GM18505 (cell line): ENCODE measurements around the gene LRRC1.

Experiments
- ATAC-seq: cut with Tn5 transposase; IDR thresholded peaks from one replicate; pipeline ENCODE4 v1.9.1; 2021; ENCODE audit not compliant: unreplicated experiment
- POLR2A ChIP-seq: IDR thresholded peaks from 4 replicates; pipeline ENCODE4 v1.6.1; 2011; ENCODE audit warnings: borderline replicate concordance; ENCODE audit not compliant: insufficient read depth, insufficient read length; ENCODE audit errors: extremely low read depth

Gene LRRC1

DNA sequence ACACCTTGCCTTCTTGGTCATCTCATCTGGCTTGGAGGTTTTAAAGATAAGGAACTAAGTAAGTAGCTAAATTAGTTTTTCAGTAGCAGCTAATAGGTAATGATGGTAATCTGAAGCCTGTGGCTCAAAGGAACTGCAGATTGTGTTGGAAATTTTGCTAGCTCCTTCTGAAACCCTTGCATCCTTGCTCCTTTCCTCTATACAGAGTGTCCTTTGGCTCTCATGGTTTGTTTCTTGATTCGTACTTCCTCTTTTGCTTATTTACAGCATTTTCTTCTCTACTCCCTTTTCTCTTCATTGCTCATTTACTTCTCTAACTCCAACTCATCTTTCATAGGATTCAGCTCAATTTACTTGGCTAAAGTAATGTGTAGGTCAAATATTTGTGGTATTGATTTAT is 19.0 kb downstream of the LRRC1 start:
- TF ChIP-seq POLR2A, result no peak
- no peak for ATAC-seq

DNA sequence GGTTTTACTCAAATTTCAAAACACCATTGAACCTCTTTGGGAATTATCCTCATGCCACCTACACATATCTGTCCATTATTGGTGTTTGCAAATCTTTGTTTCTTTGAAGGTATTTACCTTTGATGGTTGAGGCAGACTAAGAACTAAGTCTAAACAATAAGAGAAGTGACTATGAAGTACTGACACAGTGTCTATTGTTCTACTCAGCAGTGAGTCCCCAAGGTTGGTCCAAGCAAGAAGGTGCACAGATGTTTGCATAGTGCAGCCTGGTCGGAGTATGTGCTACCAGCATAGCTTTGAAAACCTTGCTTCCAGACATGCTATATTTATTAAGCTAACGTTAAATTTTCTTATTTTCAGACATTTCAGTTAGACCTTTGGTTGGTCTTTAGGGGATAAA is 19.5 kb downstream of the LRRC1 start:
- no peak for ATAC-seq

DNA sequence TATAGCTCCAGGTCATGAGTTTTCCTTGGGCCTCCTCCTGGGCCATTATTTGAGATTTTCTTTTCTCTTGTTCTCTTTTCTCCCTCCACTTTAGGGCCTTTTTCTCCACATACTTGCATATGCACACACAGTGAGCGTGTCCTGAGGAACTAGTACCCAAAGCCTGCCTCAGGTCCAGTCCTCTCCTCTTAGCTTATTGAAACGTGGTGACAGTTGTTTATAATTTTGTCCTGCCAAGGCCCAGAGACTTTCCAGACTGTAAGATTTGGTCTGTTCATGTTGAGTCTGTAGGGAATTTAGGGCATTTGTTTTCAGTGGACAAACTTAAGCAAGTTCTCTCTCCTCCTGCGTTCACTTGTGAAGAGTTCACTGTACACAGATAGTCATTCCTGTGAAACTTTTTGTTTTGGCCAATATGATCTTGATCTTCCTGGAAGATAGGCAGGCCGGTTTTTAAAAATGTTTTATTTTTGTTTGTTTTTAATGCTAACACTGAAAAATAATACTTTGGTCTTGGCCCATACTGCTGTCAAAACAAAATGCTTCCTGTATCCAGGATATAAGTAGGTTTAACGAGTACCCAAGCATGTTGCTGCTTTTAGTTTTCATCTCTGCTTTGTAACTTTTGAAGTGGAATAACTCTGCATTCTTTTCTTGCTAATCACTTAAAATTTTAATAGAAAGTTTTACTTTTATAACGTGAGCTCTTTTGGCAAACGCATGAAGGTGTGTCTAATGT is 20.7 kb downstream of the LRRC1 start:
- TF ChIP-seq POLR2A, result no peak
- ATAC-seq, result no peak

More for the DNA sequence above, 19.5 kb downstream of the LRRC1 start:
- TF ChIP-seq POLR2A, result no peak

DNA sequence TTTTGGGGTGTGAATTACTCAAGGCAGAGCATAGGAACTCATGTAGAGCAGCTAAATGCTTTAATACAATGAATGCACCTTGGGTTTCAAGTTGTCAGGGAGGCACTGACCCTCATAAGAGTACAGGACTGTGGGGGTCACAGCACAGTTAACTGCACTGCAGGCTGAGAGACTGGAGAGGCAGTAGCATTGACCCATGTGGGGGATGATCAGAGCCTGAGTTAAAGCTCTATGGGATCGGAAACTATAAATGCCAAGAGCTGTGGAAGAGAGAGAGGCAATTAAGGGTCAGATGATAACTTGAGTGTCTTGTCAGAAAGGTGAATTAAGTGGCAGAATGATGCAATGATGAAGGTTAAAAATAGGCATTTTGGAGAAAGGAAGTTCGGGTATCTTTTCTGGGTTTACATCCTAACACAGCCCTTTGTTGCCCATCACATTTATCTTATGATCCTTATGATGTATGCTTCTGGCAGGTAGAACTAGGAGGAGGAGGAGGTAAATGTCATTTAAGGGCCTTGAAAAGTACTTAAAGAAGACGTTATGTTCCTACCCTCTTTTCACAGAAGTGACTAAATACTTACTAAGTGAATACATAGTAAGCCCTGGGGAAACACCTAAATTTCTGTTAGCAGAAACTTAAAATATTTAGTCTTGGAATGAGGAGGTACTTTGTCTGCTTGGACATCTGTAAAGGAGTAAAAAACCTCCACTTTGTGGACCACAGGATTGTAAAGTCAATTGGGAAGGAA is 24.2 kb downstream of the LRRC1 start:
- ATAC-seq, result no peak

DNA sequence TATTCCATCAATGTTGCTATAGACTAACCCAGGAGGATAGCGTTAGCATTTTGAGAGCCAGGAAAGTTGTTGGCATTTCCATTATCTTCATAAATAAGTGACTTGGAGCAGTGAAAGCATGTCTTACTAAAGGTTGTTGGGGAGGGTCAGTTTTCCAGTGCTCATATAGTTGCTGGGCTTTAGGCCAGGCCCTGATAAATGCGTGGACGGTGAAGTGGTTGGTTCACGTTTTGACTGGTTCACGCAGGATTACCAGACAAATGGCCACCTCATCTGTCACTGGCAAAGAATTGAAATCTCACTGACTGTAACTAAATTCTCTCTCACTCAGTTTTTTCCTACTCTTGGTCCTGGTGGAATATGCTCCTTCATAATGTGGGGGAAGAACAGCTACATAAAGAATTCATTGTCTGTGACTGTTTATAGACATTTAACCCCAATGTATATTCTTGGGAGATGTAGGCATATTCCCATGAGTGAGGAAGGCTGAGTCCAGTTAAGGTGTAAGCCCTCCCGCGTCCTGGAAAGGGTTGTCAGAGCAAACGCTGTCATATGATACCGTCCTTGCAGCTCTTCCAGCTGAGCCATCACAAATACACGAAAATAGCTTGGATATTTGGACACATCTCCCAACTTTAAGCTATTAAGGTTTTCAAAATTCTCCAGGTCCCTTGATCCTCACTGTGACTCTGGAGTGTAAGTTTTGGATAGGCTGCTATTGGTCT is 27.8 kb downstream of the LRRC1 start:
- no peak for TF ChIP-seq POLR2A
- no peak for ATAC-seq

More for the DNA sequence above, 24.2 kb downstream of the LRRC1 start:
- no peak for TF ChIP-seq POLR2A

DNA sequence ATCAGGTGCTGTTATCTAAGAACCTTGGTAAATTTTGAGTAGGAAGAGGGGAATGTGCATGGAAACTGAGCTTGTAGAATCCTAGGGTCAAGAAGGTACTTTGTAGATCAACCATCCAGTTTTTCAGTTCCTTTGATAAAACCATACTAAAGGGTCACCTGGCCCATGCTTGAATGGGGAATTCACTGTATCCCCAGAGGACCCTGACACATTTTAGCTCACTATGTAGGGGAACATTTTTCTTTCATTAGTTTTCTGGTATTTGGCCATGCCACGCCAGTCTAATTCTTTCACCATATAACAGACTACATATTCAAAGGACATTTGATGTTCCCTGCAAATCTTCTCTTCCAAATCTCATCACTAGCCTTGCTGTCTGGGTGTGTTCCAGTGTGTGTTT is 29.9 kb downstream of the LRRC1 start:
- ATAC-seq, result no peak
- TF ChIP-seq POLR2A, result no peak

DNA sequence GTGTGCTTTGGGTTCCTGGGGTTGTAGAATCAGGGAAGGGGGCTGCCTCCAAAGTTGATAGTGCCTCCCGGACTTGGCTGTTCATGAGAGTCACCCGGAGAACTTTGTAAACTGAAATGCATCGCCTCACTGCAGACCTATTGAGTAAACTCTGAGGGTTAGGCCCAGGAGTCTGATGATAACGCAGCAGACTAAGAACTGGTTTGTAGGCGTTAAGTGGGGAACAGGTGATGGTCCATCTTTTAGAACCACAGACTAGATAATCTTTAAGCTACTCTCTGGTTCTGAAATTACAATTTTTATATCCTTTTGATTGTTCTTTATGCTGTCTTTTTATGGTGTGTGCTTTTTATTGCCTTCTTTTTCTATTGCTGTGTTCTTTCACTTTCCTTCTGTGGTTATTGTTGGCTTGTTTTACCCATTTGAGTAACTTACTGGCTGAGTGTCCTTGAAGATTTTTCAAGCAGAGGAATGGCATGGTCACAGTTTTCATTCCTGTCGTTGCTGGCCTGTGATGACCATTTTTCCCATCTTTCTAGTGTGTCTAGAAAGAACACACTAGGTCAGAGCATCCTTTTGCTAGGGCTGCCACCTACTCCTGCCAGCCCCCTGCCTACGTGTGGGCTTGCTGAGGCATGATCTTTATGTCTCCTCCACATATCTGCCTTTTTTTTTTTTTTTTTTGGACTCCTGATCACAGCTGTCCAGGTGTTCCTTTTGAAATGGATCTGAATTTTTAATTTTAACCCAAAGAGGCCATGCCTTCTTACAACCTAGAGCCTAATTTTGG is 30.9 kb downstream of the LRRC1 start:
- no peak for ATAC-seq
- no peak for TF ChIP-seq POLR2A

DNA sequence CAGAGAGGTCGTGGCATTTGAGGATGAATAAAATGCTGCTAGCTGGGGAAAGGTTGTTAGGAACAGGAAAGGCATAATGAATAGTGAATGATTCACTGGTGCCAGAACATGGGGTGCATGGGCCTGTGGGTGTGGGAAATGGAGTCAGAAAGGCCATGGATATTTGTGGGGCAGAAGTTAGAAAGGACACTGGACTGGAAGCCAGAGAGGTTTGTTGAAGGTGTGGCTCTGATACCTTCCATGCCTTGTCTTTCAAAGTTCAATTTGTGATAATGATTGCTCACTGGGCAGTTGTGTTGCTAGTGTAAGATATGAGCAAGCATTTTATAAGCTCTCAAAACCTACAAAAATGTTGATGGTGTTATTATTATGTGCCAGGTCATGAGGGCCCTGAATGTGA is 32.7 kb downstream of the LRRC1 start:
- no peak for TF ChIP-seq POLR2A

DNA sequence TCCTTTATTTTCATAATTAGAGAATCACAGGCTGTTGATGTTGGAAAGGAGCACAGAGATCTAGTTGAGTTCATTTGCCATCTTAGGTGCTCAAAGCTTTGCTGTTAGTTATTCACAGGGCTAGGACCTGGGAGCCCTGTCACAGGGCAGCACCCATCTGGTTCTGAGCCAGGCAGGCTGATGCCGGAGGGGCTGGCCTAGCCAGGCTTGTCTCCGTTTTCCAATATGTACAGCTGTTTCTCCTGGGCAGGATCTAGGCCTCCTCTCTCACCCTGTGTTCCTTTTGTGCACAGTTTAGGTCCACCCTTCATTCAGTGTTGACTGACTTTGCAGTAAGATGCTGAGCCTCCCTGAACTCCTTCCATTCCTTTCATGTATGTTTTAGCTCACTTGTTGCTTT is 33.4 kb downstream of the LRRC1 start:
- TF ChIP-seq POLR2A, result no peak

More for the DNA sequence above, 32.7 kb downstream of the LRRC1 start:
- no peak for ATAC-seq

DNA sequence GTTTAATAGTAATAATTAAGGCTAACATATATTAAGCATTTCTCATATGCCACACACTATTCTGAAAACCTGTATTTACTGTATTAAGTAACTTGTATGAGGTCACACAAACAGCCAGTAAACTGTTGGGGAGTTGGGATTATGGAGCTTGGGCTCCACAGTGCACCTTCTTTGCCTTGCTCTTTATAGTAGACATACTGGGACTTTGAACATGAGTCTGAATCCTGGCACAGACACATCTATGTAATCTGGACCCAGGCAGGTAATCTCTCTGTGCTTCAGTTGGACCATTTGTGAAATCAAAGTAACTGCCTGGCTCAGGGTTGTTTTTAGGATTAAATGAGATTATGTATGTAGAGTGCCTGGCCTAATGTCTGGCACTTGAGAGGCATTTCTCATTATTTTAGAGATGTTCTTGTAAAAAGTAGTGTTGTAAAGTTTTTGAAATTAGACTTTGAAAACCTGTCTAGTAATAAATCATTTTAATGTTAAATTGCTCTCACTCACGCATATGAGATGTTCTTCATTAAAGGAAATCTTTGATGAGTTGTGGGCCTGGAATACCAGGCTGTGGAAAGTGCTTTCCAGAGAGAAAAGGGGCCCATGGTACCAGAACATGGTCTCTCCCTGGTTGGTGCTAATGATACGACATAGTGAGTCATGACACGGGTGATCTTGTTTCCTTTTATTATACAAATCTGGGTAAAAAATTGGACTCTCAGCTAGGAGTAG is 34.3 kb downstream of the LRRC1 start:
- ATAC-seq, result no peak
- no peak for TF ChIP-seq POLR2A

More for the DNA sequence above, 33.4 kb downstream of the LRRC1 start:
- no peak for ATAC-seq

DNA sequence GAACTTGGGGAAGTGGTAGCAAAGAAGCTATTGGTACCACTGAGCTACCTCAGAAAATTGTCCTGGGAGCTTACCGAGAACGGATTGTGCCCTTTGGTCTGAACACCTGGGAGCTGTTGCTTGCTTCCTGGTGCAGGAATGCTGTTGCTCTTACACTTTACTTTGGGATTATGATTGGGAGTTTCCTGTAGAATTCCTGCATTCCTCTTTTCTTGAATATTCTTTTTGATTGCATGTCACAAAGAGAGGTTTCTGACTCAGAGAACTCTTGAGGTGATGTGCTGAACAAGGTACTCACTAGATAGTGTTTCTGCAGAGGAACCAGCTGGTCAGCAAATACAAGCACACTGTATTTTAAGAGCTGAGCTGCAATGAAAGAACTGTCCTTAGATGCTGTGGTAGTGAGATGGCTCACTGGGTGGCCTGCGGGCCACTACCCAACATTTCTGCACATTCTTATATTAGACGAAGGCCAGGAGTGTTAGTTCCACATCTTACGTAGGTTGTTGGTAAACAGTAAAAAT is 35.0 kb downstream of the LRRC1 start:
- no peak for ATAC-seq
- no peak for TF ChIP-seq POLR2A

DNA sequence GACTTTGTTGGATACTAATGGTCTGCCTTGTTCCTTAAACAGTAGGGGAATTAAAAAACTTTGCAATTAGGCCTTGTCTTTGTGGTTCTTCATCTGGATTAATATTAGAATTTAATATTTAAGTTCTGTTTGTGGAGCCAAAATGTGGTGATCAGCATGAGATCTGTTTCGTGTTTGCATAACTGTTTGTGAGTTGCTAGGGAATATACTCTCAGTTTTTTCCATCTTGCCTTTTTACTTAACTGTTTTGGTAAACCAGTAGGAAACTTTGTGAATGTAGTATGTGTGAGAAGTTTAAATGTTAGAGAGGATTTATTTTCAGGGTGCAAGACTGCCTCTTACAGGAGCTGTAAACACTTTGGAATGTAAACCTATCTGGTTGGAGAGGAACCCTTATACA is 35.6 kb downstream of the LRRC1 start:
- TF ChIP-seq POLR2A, result no peak
- ATAC-seq, result no peak

DNA sequence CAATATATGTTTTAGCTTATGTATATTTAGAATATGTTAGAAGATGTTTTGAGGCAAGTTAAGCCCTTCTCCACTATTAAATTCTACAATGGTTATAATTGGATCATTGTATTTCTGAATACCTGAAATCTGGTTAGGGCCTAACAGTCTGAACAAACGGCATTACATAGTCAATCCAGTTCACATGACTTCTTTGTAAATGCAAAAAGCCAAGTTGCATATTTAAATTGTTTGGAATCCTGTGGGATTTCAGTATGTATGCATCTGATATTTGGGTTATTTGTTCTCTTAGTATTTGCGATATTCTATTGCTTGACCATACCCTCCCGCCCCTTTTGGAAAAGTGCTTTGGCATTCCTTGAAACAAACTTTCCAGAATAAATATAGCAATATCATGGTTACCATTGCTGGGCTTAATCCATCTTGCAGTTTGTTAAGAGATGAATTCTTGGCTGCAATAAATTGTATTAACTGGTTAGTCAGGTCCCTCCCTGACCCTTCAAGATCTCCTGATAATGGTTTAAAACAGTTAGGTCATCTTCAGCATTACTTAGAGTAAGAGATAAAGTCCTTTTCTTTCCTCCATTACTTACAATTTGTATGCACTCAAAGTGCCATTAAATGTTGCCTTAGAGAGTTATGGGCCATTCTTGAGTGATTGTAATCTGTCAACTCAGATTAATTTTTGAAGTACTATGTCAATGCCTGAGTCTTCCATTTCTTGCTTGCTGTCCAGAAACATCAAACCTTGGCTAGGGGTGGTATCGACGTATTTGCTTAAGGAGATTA is 36.5 kb downstream of the LRRC1 start:
- TF ChIP-seq POLR2A, result no peak
- ATAC-seq, result no peak
